Testis (tissue), 3 donors: ENCODE data around the gene ACAD9. TPM values are rescaled to one million over a fixed set of nuclear protein-coding genes. Genes with fewer than 3 reads are reported as not detected.
A peak's percentile ranks its signal among the peaks of the same experiment; 100 is the strongest.
"Not testable (repeated sequence)": the region's sequence is repeated elsewhere in the genome, so short reads cannot be mapped to it uniquely, and the experiment has no call there.

ENCODE experiments used
- DNase-seq: peaks from one replicate; pipeline ENCODE4 v3.0.0-alpha.2; 2019
- H3K27ac ChIP-seq, 2 donors: fragments of 200-600 bp; sonication (generic); one replicate each; pipeline ENCODE4 v1.5.1; 2019
- H3K27me3 ChIP-seq: fragments of 200-600 bp; sonication (generic); one replicate; pipeline ENCODE4 v1.5.1; 2019
- H3K36me3 ChIP-seq: fragments of 200-600 bp; sonication (generic); one replicate; pipeline ENCODE4 v1.5.1; 2017; ENCODE audit warnings: low read depth; ENCODE audit errors: missing control alignments
- H3K4me1 ChIP-seq: fragments of 200-600 bp; sonication (generic); one replicate; pipeline ENCODE4 v1.5.1; 2019
- H3K4me3 ChIP-seq, 2 donors: fragments of 200-600 bp; sonication (generic); one replicate each; pipeline ENCODE4 v1.5.1; 2017 to 2019
- H3K9me3 ChIP-seq: fragments of 200-600 bp; sonication (generic); one replicate; pipeline ENCODE4 v1.5.1; 2017
- CTCF ChIP-seq, 3 experiments: fragments of 450-650 bp in 2 of 3; fragments of 200-600 bp in 1 of 3; sonication (generic) in 1 of 3; IDR thresholded peaks; one replicate each; pipeline ENCODE4 v1.5.1; 2016 to 2019; ENCODE audit warnings: antibody characterized with exemption in 3 of 3, mild to moderate bottlenecking in 2 of 3, moderate library complexity in 1 of 3
- POLR2A ChIP-seq: fragments of 450-650 bp; IDR thresholded peaks from one replicate; pipeline ENCODE4 v1.6.1; 2017; ENCODE audit warnings: antibody characterized with exemption, mild to moderate bottlenecking, moderate library complexity
- WGBS, 2 donors: methylation state at CpG; one replicate each; pipeline ENCODE4 v1.1.5; 2018; 5-methylcytosine and 5-hydroxymethylcytosine counted together
- intact Hi-C: fragments of 100-400 bp; cut with DNase I; formaldehyde crosslinking; loops from one replicate; pipeline ENCODE4 v1.15.1; 2023; ENCODE audit warnings: low total_unique reads
- polyA plus RNA-seq: library from polyadenylated mRNA; stranded (reverse); fragments of 350-450 nt; fragmentation: Illumina TruSeq; extraction: RNeasy Lipid Tissue Mini Kit (QIAGEN cat#74804); gene quantifications from one replicate; pipeline ENCODE4 v1.2.3, GENCODE V29; 2014; ENCODE audit warnings: low read depth, low replicate concordance; ENCODE audit not compliant: insufficient read depth
- total RNA-seq, 2 donors: library from RNA; depleted of rRNA; stranded (reverse); fragments of >200 nt; gene quantifications; one replicate each; pipeline ENCODE4 v1.2.3, GENCODE V29; 2016

The ACAD9 gene
- total and polyA plus RNA-seq, 3 donors from 2014 or later = 49.5 to 80.6 (median 80.4) TPM

GRCh38 chr3:128878556-128879124, 780 bp upstream of the ACAD9 start:
- peak; percentile 38 for DNase-seq
- no peaks in the 10 kb centered on the region for H3K27me3 ChIP-seq
- intact Hi-C loops = no loop called here
- H3K36me3 ChIP-seq = no peaks in the 10 kb centered on the region
- H3K9me3 ChIP-seq = no peaks in the 10 kb centered on the region
- peaks cover 25% of the 10 kb centered on the region for H3K4me1 ChIP-seq
- peak overlapping the region; percentile 85 to 89 for H3K4me3 ChIP-seq
- WGBS, 2 donors = 0% methylated on average over 14 of the region's 14 CpGs
- peak overlapping the region; percentile 90 to 96 for H3K27ac ChIP-seq
- TF ChIP-seq CTCF (IDR thresholded peaks at IDR 0.05) (no peak), POLR2A (no peak)

GRCh38 chr3:128879991-128880390, 571 bp downstream of the ACAD9 start:
- no peaks in the 10 kb centered on the region for H3K27me3 ChIP-seq
- DNase-seq = no peak
- TF ChIP-seq POLR2A (no peak), CTCF (IDR thresholded peaks at IDR 0.05) (no peak)
- no peaks in the 10 kb centered on the region for H3K36me3 ChIP-seq
- H3K4me1 ChIP-seq = peaks cover 25% of the 10 kb centered on the region
- H3K27ac ChIP-seq = peak overlapping the region; percentile 90 to 96
- H3K4me3 ChIP-seq = peak overlapping the region; percentile 85 to 89
- no peaks in the 10 kb centered on the region for H3K9me3 ChIP-seq
- intact Hi-C loops = no loop called here
- 3 to 6% methylated on average over 6 of the region's 6 CpGs for WGBS, 2 donors

GRCh38 chr3:128880455-128880854, 1.0 kb downstream of the ACAD9 start:
- peaks cover 23% of the 10 kb centered on the region for H3K4me1 ChIP-seq
- 52 to 62% methylated on average over 11 to 12 of the region's 12 CpGs for WGBS, 2 donors
- DNase-seq, H3K9me3 ChIP-seq, H3K27ac ChIP-seq, intact Hi-C loops, H3K36me3 ChIP-seq, H3K27me3 ChIP-seq: not testable (repeated sequence)
- peak overlapping the region; percentile 85 to 89 for H3K4me3 ChIP-seq

GRCh38 chr3:128881576-128881975, 2.2 kb downstream of the ACAD9 start:
- Histone ChIP-seq H3K27me3 (no peaks in the 10 kb centered on the region), H3K27ac (no peak overlapping the region), H3K9me3 (no peaks in the 10 kb centered on the region), H3K4me3 (no peak overlapping the region), H3K4me1 (peaks cover 23% of the 10 kb centered on the region), H3K36me3 (no peaks in the 10 kb centered on the region)
- 73 to 83% methylated on average over 6 of the region's 6 CpGs for WGBS, 2 donors
- no peak for DNase-seq
- intact Hi-C loops = no loop called here
- TF ChIP-seq CTCF (IDR thresholded peaks at IDR 0.05) = no peak
- no peak for TF ChIP-seq POLR2A

GRCh38 chr3:128882719-128883118, 3.3 kb downstream of the ACAD9 start:
- H3K36me3 ChIP-seq = no peaks in the 10 kb centered on the region
- peaks cover 23% of the 10 kb centered on the region for H3K4me1 ChIP-seq
- H3K9me3 ChIP-seq = no peaks in the 10 kb centered on the region
- TF ChIP-seq POLR2A (no peak), CTCF (IDR thresholded peaks at IDR 0.05) (no peak)
- DNase-seq = no peak
- H3K4me3 ChIP-seq = no peak overlapping the region
- 84 to 88% methylated on average over 1 of the region's 1 CpG for WGBS, 2 donors
- intact Hi-C loops = no loop called here
- no peak overlapping the region for H3K27ac ChIP-seq
- H3K27me3 ChIP-seq = no peaks in the 10 kb centered on the region
